Measurements from ENCODE around the gene ACAP3.

Gene ACAP3

GRCh38 chr1:1307923-1308755, at the start of gene ACAP3, which contains the start of gene PUSL1:
ACAP3 (minus strand) TSS chr1:1307930; CDS start chr1:1307815, 115 bp downstream.
PUSL1 (plus strand) TSS chr1:1308597; CDS start chr1:1308644, 47 bp downstream.
- peaks cover 48% of the 10 kb centered on the region for H3K4me1 Mint-ChIP-seq (ENCODE audit: low read depth)
- H3K9me3 Mint-ChIP-seq: no peaks in the 10 kb centered on the region
- intact Hi-C loops (cut with micrococcal nuclease): loop anchor here (2.0 kb wide), 1 partner anchor 17 kb away; the partner anchor contains the start of genes CPTP and INTS11
- peak within 1 kb of the TSS; percentile 89 for H3K27ac Mint-ChIP-seq
- no peaks in the 10 kb centered on the region for H3K27me3 Mint-ChIP-seq
- H3K36me3 Mint-ChIP-seq (ENCODE audit: low read depth): peaks cover 41% of the 10 kb centered on the region
- peak within 1 kb of the TSS; percentile 89 for H3K4me3 Mint-ChIP-seq

- H3K4me3 Mint-ChIP-seq: no peak overlapping the region
- H3K4me1 Mint-ChIP-seq (ENCODE audit: low read depth): peaks cover 23% of the 10 kb centered on the region
- H3K27me3 Mint-ChIP-seq: peaks cover 89% of the 10 kb centered on the region
- H3K9me3 Mint-ChIP-seq: no peaks in the 10 kb centered on the region
- intact Hi-C loops (cut with micrococcal nuclease): no loop called here
- H3K36me3 Mint-ChIP-seq (ENCODE audit: low read depth): no peaks in the 10 kb centered on the region
- no peak overlapping the region for H3K27ac Mint-ChIP-seq
Observed at GRCh38 chr1:1356796-1357401, 49.2 kb upstream of the ACAP3 start.

- Mint-ChIP-seq H3K9me3 (no peaks in the 10 kb centered on the region), H3K4me3 (no peak overlapping the region), H3K27me3 (peaks cover 90% of the 10 kb centered on the region), H3K4me1 (ENCODE audit: low read depth) (peaks cover 26% of the 10 kb centered on the region), H3K27ac (no peak overlapping the region), H3K36me3 (ENCODE audit: low read depth) (no peaks in the 10 kb centered on the region)
- intact Hi-C loops (cut with micrococcal nuclease): no loop called here
Observed at GRCh38 chr1:1356166-1356795, 48.6 kb upstream of the ACAP3 start.

GRCh38 chr1:1355416-1355815, 47.7 kb upstream of the ACAP3 start:
- H3K4me1 Mint-ChIP-seq (ENCODE audit: low read depth): peaks cover 26% of the 10 kb centered on the region
- intact Hi-C loops (cut with micrococcal nuclease): no loop called here
- no peaks in the 10 kb centered on the region for H3K9me3 Mint-ChIP-seq
- peaks cover 82% of the 10 kb centered on the region for H3K27me3 Mint-ChIP-seq
- no peaks in the 10 kb centered on the region for H3K36me3 Mint-ChIP-seq (ENCODE audit: low read depth)
- H3K4me3 Mint-ChIP-seq: no peak overlapping the region
- no peak overlapping the region for H3K27ac Mint-ChIP-seq

- no peak overlapping the region for H3K4me3 Mint-ChIP-seq
- peaks cover 26% of the 10 kb centered on the region for H3K4me1 Mint-ChIP-seq (ENCODE audit: low read depth)
- peaks cover 75% of the 10 kb centered on the region for H3K27me3 Mint-ChIP-seq
- intact Hi-C loops (cut with micrococcal nuclease): no loop called here
- no peak overlapping the region for H3K27ac Mint-ChIP-seq
- no peaks in the 10 kb centered on the region for H3K9me3 Mint-ChIP-seq
- no peaks in the 10 kb centered on the region for H3K36me3 Mint-ChIP-seq (ENCODE audit: low read depth)
Observed at GRCh38 chr1:1354271-1355247, 46.8 kb upstream of the ACAP3 start.

- Mint-ChIP-seq H3K4me3 (no peak overlapping the region), H3K36me3 (ENCODE audit: low read depth) (no peaks in the 10 kb centered on the region), H3K27ac (no peak overlapping the region), H3K9me3 (no peaks in the 10 kb centered on the region), H3K4me1 (ENCODE audit: low read depth) (peaks cover 22% of the 10 kb centered on the region), H3K27me3 (peaks cover 66% of the 10 kb centered on the region)
- intact Hi-C loops (cut with micrococcal nuclease): no loop called here
Observed at GRCh38 chr1:1353389-1354151, 45.8 kb upstream of the ACAP3 start.

GRCh38 chr1:1352786-1353388, 45.2 kb upstream of the ACAP3 start:
- H3K27me3 Mint-ChIP-seq: peaks cover 59% of the 10 kb centered on the region
- intact Hi-C loops (cut with micrococcal nuclease): no loop called here
- H3K4me1 Mint-ChIP-seq (ENCODE audit: low read depth): peaks cover 21% of the 10 kb centered on the region
- no peaks in the 10 kb centered on the region for H3K9me3 Mint-ChIP-seq
- no peak overlapping the region for H3K4me3 Mint-ChIP-seq
- peaks cover 4% of the 10 kb centered on the region for H3K36me3 Mint-ChIP-seq (ENCODE audit: low read depth)
- H3K27ac Mint-ChIP-seq: no peak overlapping the region

GRCh38 chr1:1351511-1352427, 44.0 kb upstream of the ACAP3 start:
- H3K27me3 Mint-ChIP-seq: peaks cover 47% of the 10 kb centered on the region
- H3K27ac Mint-ChIP-seq: no peak overlapping the region
- H3K4me3 Mint-ChIP-seq: peak overlapping the region; percentile 37
- peaks cover 4% of the 10 kb centered on the region for H3K36me3 Mint-ChIP-seq (ENCODE audit: low read depth)
- no peaks in the 10 kb centered on the region for H3K9me3 Mint-ChIP-seq
- peaks cover 32% of the 10 kb centered on the region for H3K4me1 Mint-ChIP-seq (ENCODE audit: low read depth)
- intact Hi-C loops (cut with micrococcal nuclease): no loop called here

GRCh38 chr1:1349256-1350012, 41.7 kb upstream of the ACAP3 start, which contains the start of gene DVL1:
DVL1 (minus strand) TSS chr1:1349418; CDS start chr1:1349065, 353 bp downstream.
- intact Hi-C loops (cut with micrococcal nuclease): no loop called here
- Mint-ChIP-seq H3K4me1 (ENCODE audit: low read depth) (peaks cover 55% of the 10 kb centered on the region), H3K27me3 (peaks cover 32% of the 10 kb centered on the region), H3K27ac (peak within 1 kb of the TSS; percentile 66), H3K9me3 (no peaks in the 10 kb centered on the region), H3K36me3 (ENCODE audit: low read depth) (peaks cover 4% of the 10 kb centered on the region), H3K4me3 (peak within 1 kb of the TSS; percentile 82)

GRCh38 chr1:1348420-1349255, 40.9 kb upstream of the ACAP3 start:
- peaks cover 56% of the 10 kb centered on the region for H3K4me1 Mint-ChIP-seq (ENCODE audit: low read depth)
- peaks cover 4% of the 10 kb centered on the region for H3K36me3 Mint-ChIP-seq (ENCODE audit: low read depth)
- peak overlapping the region; percentile 66 for H3K27ac Mint-ChIP-seq
- H3K27me3 Mint-ChIP-seq: peaks cover 24% of the 10 kb centered on the region
- H3K9me3 Mint-ChIP-seq: no peaks in the 10 kb centered on the region
- peak overlapping the region; percentile 82 for H3K4me3 Mint-ChIP-seq
- intact Hi-C loops (cut with micrococcal nuclease): no loop called here
